Astrocyte of the hippocampus (primary cell): ENCODE results near the gene WASF3.
"Not testable (repeated sequence)": the region's sequence is repeated elsewhere in the genome, so short reads cannot be mapped to it uniquely, and the experiment has no call there.

Experiments
- DNase-seq: peaks from one replicate; pipeline ENCODE4 v3.0.0; 2011; ENCODE audit warnings: low read depth, low spot score

Gene WASF3

DNA sequence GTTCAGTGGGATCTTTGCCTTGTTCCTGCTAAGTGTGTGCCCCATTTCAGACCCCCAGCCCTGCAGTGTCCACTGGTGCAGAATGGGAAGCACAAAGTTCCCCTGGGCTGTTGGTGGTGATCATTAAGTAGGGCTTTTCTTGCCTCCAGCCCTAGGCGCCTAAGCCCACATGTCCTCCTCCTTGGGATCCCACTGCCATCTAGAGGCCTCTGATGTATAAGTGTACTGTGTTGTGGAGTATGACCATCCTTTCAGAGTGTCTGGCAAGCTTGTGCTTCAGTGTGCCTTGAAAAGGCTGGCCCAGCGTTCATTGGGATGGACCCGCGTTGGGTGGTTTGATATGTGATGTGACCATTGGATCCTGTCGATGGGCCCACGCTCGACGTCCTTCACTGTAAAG lies 71.2 kb downstream of the WASF3 start:
- DNase-seq: no peak

DNA sequence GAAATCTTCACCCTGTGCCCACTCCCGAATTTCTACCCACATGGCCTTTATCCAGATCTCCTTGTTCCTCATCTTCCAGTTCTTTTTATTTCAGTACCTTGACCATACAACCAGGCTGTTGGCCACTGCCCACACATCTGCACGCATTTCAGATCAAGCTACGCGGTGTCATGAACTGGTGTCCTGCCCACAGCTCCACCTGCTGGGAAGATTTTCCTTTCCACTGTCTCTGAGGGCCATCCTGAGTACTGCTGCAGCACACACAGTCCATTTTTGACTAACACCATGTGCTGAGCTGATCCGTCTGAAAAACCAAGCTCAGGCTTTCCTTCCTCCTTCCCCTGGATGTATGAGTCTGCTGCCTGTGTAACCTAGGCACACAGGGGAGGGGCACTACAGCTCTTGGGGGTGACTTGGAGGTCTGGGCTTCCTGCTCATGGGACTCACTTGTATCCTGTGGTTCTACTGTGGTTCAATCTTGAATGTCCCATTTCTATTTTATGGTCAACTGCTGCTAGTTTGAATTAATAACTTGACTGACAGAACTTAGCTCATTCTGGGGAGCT lies 71.9 kb downstream of the WASF3 start:
- no peak for DNase-seq

GRCh38 chr13:26635634-26636033 lies 78.2 kb downstream of the WASF3 start:
- not testable (repeated sequence) for DNase-seq

DNA sequence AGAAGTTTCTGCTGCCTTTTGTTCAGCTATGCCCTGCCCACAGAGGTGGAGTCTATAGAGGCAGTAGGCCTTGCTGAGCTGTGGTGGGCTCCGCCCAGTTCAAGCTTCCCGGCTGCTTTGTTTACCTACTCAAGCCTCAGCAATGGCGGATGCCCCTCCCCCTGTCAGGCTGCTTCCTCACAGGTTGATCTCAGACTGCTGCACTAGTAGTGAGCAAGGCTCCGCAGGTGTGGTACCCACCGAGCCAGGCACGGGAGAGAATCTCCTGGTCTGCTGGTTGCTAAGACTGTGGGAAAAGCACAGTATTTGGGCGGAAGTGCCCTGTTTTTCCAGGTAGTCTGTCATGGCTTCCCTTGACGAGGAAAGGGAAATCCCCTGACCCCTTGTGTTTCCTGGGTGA lies 78.6 kb downstream of the WASF3 start:
- DNase-seq: not testable (repeated sequence)

GRCh38 chr13:26646603-26647002 lies 89.1 kb downstream of the WASF3 start:
- no peak for DNase-seq

- no peak for DNase-seq
Measured at GRCh38 chr13:26651234-26651633, 93.8 kb downstream of the WASF3 start.

DNA sequence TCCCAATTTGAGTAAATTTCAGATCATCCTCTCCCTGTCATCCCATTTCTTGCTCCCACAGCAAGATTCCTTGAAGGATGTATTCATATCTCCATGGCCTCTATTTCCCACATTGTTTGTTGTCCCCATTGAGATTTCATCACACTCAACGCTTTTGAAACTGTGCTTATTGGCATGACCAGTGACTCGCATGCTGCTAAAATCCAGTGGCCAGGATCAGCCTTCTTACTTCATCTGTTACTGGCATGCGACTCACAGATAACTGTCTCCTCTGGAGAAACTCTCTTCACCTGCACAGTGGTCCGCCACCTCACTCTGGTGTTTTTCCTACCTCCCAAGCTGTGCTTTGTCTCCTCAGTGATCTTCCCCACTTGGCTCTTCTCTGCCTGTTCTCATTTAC lies 95.8 kb downstream of the WASF3 start:
- DNase-seq: no peak

GRCh38 chr13:26653842-26654241 lies 96.4 kb downstream of the WASF3 start:
- no peak for DNase-seq

- DNase-seq: peak; percentile 21
Measured at GRCh38 chr13:26656919-26657318, 99.4 kb downstream of the WASF3 start.

DNA sequence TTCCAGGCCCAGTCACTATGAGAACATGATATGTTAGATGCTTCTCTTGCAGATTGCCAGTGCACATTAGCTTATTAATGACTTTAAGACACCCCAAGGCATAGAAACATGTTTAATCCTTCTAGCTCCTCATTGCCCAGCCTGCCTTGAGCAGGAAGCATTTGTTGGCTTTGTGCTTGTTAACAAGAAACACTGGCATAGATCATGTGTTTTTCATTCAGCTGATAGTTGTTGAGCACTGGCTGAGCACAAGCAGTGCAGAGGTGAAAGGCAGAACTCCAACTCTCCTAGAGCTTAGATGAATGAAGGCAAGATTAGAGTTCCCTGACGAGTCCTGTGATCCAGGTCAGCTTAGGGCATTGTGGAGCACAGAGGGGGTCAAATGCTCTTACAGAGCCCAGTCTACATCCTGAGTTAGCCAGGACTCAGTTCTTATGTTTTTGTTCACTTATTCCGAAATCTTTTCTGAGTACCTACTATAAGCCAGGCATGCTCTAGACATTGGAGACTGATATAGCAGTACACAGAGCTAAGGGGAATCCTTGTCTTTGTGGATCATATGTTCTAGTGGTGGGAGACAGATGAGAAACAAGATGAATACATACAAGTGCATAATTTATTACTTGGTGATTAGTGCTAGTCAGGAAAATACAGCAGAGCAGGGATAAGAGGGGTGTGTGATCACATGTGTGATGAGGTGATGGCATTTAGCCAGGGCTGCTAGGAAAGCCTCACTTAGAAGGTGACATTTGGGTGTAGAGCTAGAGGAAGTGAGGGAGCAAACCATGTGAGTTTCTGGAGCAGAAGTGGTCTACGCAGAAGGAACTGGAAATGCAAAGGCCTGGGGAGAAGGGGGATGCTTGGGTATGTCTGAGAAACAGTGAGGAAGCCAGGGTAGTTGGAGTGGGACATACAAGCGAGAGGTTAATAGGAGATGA lies 101.2 kb downstream of the WASF3 start:
- no peak for DNase-seq

- no peak for DNase-seq
Measured at GRCh38 chr13:26660185-26660584, 102.7 kb downstream of the WASF3 start.

DNA sequence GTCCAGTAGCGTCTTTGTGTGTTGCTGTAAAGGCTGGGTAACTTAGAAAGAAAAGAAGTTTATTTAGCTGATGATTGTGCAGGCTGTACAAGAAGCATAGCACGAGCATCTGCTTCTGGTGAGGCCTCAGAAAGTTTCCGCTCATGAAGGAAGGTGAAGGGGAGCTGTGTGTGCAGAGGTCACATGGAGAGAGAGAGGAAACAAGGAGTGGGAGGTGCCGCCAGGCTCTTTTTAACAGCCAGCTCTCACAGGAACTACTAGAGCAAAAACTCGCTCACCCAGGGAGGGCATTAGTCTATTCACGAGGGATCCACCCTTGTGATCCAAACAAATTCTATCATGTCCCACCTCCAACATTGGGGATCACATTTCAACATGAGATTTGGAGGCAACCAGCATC lies 103.3 kb downstream of the WASF3 start:
- DNase-seq: no peak

GRCh38 chr13:26663791-26664190 lies 106.3 kb downstream of the WASF3 start:
- DNase-seq: no peak

GRCh38 chr13:26664286-26664685 lies 106.8 kb downstream of the WASF3 start:
- no peak for DNase-seq

GRCh38 chr13:26664876-26665275 lies 107.4 kb downstream of the WASF3 start:
- DNase-seq: no peak

DNA sequence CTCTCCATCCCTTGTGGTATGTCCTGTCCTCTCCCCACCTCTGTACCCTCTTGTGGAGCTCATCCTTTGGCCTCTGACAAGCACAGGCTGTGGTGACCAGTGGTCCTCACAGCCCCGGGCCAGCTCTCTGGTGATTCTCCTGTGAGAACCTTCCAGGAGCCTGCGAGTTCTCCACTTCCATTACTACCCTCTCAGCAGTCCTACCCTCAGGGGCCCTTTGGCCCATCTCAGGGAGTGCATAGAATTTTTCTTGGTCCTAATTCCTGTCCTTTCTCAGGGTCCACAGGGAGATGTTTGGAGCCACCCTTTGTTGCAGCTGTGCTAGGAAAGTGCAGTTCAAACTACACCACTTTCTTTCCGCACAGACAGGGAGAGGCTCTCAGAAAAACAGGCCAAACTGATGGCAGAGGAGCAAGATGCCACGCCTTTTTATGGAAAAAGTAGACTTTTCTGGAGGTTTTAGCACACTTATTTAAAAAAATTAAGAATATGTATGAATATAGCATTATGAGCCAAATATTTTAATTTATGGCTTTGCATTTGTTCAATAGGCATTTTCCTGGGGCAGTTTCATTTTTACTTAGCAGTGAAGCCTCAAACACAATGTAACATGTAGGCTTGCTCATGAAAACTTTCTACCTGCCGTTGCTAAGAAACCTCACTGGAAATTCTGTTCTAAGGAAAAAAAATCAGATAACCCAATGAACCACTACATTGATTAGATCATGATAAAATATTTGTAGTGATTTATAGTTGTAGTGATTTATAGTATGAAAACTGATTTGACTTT lies 111.1 kb downstream of the WASF3 start:
- DNase-seq: no peak

DNA sequence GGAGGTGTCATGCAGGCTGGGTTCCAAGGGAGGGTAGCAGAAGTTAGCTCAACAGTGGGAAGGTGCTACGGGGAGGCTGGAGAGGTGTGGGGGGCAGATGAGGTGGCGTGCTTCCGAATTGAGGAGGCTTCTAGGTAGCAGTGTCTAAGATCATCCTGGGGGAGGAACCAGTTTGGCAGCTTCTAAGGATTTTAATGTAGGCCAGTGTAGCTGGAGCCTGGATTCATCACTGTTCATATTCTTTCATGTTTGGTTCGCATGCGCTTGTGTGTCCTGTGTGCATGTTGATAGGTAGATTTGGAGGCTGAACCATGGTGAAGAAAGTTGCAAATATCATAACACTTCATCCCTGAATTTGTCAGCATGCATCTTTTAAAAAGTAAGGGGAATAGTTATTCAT lies 116.4 kb downstream of the WASF3 start:
- DNase-seq: no peak

DNA sequence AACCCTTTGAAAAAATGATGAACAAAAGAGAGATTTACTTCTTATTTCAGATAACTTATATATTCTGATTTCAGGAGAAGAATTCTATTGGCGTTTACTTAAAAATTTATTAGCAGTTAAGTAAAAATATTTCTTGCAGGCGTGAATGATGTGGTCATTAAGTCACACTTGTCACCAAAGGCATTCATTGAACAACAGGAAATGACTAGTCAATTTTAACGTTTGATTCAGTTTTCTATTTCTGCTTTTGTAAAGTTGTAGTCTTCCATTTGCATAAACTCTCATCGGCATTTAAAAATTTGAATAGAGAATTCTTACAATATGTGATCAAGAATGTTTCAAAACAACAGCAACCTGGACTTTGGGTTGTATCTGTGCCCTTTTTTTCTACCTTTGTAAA lies 119.7 kb downstream of the WASF3 start:
- no peak for DNase-seq

- DNase-seq: no peak
Measured at GRCh38 chr13:26678330-26678729, 120.8 kb downstream of the WASF3 start.

DNA sequence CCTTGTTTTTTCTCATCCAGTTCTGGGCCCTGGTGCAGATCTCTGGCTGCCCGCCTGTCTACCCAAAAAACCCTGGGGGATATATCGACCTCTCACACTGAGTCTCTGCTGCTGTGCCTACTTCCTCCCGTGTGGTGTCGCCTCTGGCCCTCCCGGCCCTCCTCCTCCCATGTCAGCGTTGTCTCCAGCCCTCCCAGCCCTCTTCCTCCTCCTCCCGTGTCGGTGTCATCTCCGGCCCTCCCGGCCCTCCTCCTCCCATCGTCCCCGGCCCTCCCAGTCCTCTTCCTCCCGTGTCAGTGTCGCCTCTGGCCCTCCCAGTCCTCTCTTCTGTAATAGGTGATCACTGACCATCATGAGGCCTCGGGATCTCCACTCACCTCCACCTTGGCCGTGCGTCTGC lies 121.3 kb downstream of the WASF3 start:
- no peak for DNase-seq

DNA sequence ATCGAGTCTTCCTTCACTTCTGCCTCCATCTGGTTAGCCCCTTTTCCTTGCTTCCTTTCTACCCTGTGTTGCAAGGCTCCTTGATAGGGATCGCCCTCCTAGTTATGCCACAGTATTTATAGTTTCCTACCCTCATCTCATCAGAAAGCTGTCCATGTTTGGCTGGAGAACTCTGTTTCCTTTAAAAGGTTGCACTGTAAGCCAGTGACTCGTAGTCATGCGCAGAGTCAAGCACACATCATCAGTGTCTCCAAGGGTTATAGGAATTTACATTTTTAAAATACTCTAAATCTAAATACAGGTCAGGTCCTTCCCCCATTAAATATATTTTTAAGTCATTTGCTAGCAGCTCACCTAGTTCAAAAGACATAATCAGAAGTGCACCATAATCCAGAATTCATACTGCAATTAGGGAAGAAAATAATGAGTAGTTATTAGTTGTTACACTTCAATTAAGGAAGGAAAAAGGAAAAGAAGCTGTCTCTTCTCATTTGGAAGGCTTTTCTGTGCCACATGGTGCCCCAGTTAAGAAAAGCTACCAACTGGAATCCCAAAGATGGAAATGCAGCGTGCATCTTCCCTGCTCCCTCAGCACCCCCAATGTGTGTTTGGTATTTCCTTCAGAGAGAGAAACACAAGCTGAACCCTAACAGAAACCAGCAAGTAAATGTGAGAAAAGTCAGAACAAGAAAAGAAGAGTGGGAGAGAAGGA lies 122.1 kb downstream of the WASF3 start:
- DNase-seq: peak; percentile 10

DNA sequence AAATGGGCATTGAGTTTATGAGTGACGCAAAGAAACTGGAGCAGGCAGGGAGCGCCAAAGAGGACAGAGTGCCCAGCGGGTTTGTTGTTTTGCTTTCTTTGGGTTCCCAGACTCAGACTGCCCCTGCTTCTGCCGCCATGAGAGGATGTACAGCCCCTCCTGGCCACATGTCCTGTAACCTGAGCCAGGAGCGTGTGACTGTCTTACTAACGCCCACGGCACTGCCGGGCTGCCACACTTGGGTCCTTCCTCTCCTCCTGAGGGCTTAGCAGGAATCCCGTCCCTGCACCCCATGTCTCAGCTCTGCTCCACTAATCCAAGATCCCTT lies 122.6 kb downstream of the WASF3 start:
- DNase-seq: no peak
